K562 (cell line): ENCODE results near the gene KLHL22.

Experiments
- CHD1 ChIP-seq: fragments of 200-600 bp; sonication (generic); IDR thresholded peaks from one replicate; pipeline ENCODE4 v1.6.1; 2012; ENCODE audit warnings: mild to moderate bottlenecking, moderate library complexity, low read length, inconsistent platforms
- DACH1 ChIP-seq: fragments of 450-650 bp; IDR thresholded peaks from 2 replicates; pipeline ENCODE4 v1.6.1; 2018; ENCODE audit not compliant: partially characterized antibody
- ETV5 ChIP-seq: sonication (generic); formaldehyde crosslinking; IDR thresholded peaks from 2 replicates; pipeline ENCODE4 v1.4.0; 2020; ENCODE audit warnings: low read depth, mild to moderate bottlenecking, missing genetic modification reagents
- FOXM1 ChIP-seq, 2 experiments: fragments of 450-650 bp in 1 of 2; sonication (generic) in 1 of 2; formaldehyde crosslinking in 1 of 2; IDR thresholded peaks; 2 replicates each; pipeline versions ENCODE4 v1.6.1 to v1.9.0; 2017 to 2022; ENCODE audit warnings: low read depth in 2 of 2, mild to moderate bottlenecking in 2 of 2, missing genetic modification reagents in 1 of 2, moderate library complexity in 1 of 2
- ILF3 ChIP-seq: fragments of 450-650 bp; IDR thresholded peaks from 2 replicates; pipeline ENCODE4 v1.6.1; 2018; ENCODE audit warnings: antibody characterized with exemption, mild to moderate bottlenecking, moderate library complexity, borderline replicate concordance
- JUND ChIP-seq, 2 experiments: IDR thresholded peaks; 2 replicates in 1 of 2; 3 replicates in 1 of 2; pipeline ENCODE4 v1.6.1; 2011; ENCODE audit warnings: borderline replicate concordance in 2 of 2, low read depth in 2 of 2, low read length in 2 of 2, improper control_type of control experiment in 1 of 2, missing biosample characterization in 1 of 2, missing genetic modification characterization in 1 of 2, missing genetic modification reagents in 1 of 2
- NFRKB ChIP-seq: fragments of 450-650 bp; IDR thresholded peaks from 2 replicates; pipeline ENCODE4 v1.6.1; 2016; ENCODE audit warnings: low read depth
- ZNF175 ChIP-seq: fragments of 200-800 bp; sonication (Bioruptor generic); IDR thresholded peaks from 2 replicates; pipeline ENCODE4 v1.6.1; 2016; ENCODE audit warnings: low read depth, mild to moderate bottlenecking, missing genetic modification characterization, missing compliant biosample characterization
- TF ChIP-seq, protein P1 (sequence below): fragments of 250-450 bp; sonication (Bioruptor Pico); IDR thresholded peaks from 2 replicates; pipeline ENCODE4 v1.5.1; 2021; ENCODE audit warnings: mild to moderate bottlenecking
- TF ChIP-seq, protein P2 (sequence below): sonication (generic); formaldehyde crosslinking; IDR thresholded peaks from 2 replicates; pipeline ENCODE4 v1.8.1; 2023; ENCODE audit warnings: mild to moderate bottlenecking, missing genetic modification reagents
- TF ChIP-seq, protein P3 (sequence below): fragments of 450-650 bp; IDR thresholded peaks from 2 replicates; pipeline ENCODE4 v1.6.1; 2016

DNA sequence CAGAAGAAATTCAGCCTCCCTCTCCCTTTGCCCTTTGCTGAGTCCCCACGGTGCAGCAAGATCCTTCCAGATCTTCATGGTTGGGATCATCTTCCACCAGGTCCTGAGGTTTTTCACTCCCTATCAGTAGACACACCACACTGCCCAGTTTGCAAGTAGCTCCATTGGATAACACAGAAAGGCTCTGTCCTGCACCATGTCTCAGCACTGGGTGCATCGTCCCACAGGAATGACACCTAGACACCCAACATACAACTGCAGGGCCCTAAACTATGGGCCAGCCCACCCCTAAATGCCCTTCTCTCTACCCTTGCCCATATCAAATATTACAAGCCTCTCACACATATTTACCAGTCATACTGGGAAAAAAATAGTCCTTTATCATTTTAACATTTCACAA, 9.4 kb downstream of the KLHL22 start:
- TF ChIP-seq ZNF175 (CRISPR knock-in tag) = no peak
- TF ChIP-seq DACH1 = no peak
- TF ChIP-seq, protein P1, sequence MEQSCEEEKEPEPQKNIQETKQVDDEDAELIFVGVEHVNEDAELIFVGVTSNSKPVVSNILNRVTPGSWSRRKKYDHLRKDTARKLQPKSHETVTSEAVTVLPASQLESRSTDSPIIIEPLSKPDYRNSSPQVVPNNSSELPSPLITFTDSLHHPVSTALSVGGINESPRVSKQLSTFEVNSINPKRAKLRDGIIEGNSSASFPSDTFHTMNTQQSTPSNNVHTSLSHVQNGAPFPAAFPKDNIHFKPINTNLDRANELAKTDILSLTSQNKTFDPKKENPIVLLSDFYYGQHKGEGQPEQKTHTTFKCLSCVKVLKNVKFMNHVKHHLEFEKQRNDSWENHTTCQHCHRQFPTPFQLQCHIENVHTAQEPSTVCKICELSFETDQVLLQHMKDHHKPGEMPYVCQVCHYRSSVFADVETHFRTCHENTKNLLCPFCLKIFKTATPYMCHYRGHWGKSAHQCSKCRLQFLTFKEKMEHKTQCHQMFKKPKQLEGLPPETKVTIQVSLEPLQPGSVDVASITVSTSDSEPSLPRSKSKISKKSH = no peak
- no peak for TF ChIP-seq NFRKB
- TF ChIP-seq, protein P2, sequence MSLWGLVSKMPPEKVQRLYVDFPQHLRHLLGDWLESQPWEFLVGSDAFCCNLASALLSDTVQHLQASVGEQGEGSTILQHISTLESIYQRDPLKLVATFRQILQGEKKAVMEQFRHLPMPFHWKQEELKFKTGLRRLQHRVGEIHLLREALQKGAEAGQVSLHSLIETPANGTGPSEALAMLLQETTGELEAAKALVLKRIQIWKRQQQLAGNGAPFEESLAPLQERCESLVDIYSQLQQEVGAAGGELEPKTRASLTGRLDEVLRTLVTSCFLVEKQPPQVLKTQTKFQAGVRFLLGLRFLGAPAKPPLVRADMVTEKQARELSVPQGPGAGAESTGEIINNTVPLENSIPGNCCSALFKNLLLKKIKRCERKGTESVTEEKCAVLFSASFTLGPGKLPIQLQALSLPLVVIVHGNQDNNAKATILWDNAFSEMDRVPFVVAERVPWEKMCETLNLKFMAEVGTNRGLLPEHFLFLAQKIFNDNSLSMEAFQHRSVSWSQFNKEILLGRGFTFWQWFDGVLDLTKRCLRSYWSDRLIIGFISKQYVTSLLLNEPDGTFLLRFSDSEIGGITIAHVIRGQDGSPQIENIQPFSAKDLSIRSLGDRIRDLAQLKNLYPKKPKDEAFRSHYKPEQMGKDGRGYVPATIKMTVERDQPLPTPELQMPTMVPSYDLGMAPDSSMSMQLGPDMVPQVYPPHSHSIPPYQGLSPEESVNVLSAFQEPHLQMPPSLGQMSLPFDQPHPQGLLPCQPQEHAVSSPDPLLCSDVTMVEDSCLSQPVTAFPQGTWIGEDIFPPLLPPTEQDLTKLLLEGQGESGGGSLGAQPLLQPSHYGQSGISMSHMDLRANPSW (CRISPR knock-in tag) = no peak
- TF ChIP-seq CHD1 = no peak
- TF ChIP-seq JUND (IDR thresholded peaks at IDR 0.05; ENCODE audit: borderline replicate concordance, low read depth, low read length) = no peak
- no peak for TF ChIP-seq JUND (tag; IDR thresholded peaks at IDR 0.05; ENCODE audit: borderline replicate concordance, low read depth, low read length)
- no peak for TF ChIP-seq FOXM1 (IDR thresholded peaks at IDR 0.05; ENCODE audit: low read depth)
- TF ChIP-seq FOXM1 (CRISPR knock-in tag; IDR thresholded peaks at IDR 0.05; ENCODE audit: low read depth) = no peak
- TF ChIP-seq ETV5 (CRISPR knock-in tag) = no peak
- TF ChIP-seq ILF3 = no peak
- TF ChIP-seq, protein P3, sequence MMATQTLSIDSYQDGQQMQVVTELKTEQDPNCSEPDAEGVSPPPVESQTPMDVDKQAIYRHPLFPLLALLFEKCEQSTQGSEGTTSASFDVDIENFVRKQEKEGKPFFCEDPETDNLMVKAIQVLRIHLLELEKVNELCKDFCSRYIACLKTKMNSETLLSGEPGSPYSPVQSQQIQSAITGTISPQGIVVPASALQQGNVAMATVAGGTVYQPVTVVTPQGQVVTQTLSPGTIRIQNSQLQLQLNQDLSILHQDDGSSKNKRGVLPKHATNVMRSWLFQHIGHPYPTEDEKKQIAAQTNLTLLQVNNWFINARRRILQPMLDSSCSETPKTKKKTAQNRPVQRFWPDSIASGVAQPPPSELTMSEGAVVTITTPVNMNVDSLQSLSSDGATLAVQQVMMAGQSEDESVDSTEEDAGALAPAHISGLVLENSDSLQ = no peak
